Ishikawa (cell line): Measurements from ENCODE around the gene OSBPL6.

Experiments
- CREB1 ChIP-seq: IDR thresholded peaks from 2 replicates; pipeline ENCODE4 v1.6.1; 2012; ENCODE audit warnings: low read depth
- EGR1 ChIP-seq: IDR thresholded peaks from 2 replicates; pipeline ENCODE4 v1.6.1; 2012
- EP300 ChIP-seq: IDR thresholded peaks from 2 replicates; pipeline ENCODE4 v1.6.1; 2012; ENCODE audit warnings: borderline replicate concordance
- NFIC ChIP-seq: IDR thresholded peaks from 2 replicates; pipeline ENCODE4 v1.6.1; 2012
- RAD21 ChIP-seq: IDR thresholded peaks from 2 replicates; pipeline ENCODE4 v1.6.1; 2012; ENCODE audit warnings: low read depth
- REST ChIP-seq: IDR thresholded peaks from 2 replicates; pipeline ENCODE4 v1.6.1; 2012; ENCODE audit warnings: low read depth, mild to moderate bottlenecking
- TAF1 ChIP-seq: IDR thresholded peaks from 2 replicates; pipeline ENCODE4 v1.6.1; 2012; ENCODE audit warnings: low read depth, mild to moderate bottlenecking
- TEAD4 ChIP-seq: IDR thresholded peaks from 2 replicates; pipeline ENCODE4 v1.6.1; 2012
- YY1 ChIP-seq: IDR thresholded peaks from 2 replicates; pipeline ENCODE4 v1.6.1; 2012; ENCODE audit warnings: low read depth
- ZBTB7A ChIP-seq: IDR thresholded peaks from 2 replicates; pipeline ENCODE4 v1.6.1; 2012; ENCODE audit warnings: low read depth
- TF ChIP-seq, protein P1 (sequence below): IDR thresholded peaks from 2 replicates; pipeline ENCODE4 v1.6.1; 2012

DNA sequence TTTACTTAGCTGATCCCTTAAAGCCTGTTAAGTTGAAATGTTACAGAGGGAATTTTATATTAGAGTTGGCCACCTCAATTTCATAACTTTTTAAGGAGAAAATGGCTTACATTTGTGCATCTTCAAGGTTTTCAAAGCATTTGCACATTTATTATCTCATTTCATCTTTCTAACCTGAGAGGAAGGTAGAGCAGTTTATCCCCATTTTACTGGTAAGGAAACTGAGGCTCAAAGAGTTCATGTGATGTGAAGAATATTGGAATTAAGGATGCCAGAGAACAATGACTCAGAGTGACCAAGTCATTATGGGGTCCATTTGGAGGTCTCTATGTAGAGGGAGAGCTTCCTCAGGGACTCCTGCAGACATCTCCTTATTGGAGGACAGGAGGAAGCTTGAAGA lies 221.7 kb downstream of the OSBPL6 start:
- TF ChIP-seq ZBTB7A, result no peak
- no peak for TF ChIP-seq TAF1
- no peak for TF ChIP-seq REST
- no peak for TF ChIP-seq EGR1
- TF ChIP-seq RAD21, result no peak
- no peak for TF ChIP-seq EP300
- no peak for TF ChIP-seq TEAD4
- TF ChIP-seq, protein P1, sequence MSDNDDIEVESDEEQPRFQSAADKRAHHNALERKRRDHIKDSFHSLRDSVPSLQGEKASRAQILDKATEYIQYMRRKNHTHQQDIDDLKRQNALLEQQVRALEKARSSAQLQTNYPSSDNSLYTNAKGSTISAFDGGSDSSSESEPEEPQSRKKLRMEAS, result no peak
- TF ChIP-seq YY1, result no peak
- TF ChIP-seq CREB1, result no peak
- TF ChIP-seq NFIC, result no peak
